Hepatocyte (in vitro differentiated cells): ENCODE measurements around the gene NAPEPLD.

Experiments used
- CTCF ChIP-seq: fragments of 200-600 bp; sonication (generic); IDR thresholded peaks from 2 replicates; pipeline ENCODE4 v1.5.1; 2016; ENCODE audit warnings: antibody characterized with exemption, mild to moderate bottlenecking; ENCODE audit not compliant: poor library complexity
- EZH2 ChIP-seq: fragments of 200-600 bp; sonication (generic); IDR thresholded peaks from 2 replicates; pipeline ENCODE4 v1.6.1; 2016; ENCODE audit warnings: antibody characterized with exemption, mild to moderate bottlenecking, borderline replicate concordance

- no peak for TF ChIP-seq CTCF
- TF ChIP-seq EZH2, result no peak
Observed at GRCh38 chr7:103148994-103149807, at the start of gene NAPEPLD.
